ENCODE data around the gene CLDN24. TPM values are rescaled to one million over a fixed set of nuclear protein-coding genes. Genes with fewer than 3 reads are reported as not detected.
A peak's percentile ranks its signal among the peaks of the same experiment; 100 is the strongest.

The CLDN24 gene
- total and polyA plus RNA-seq, 7 experiments from 2014 or later = not detected

DNA sequence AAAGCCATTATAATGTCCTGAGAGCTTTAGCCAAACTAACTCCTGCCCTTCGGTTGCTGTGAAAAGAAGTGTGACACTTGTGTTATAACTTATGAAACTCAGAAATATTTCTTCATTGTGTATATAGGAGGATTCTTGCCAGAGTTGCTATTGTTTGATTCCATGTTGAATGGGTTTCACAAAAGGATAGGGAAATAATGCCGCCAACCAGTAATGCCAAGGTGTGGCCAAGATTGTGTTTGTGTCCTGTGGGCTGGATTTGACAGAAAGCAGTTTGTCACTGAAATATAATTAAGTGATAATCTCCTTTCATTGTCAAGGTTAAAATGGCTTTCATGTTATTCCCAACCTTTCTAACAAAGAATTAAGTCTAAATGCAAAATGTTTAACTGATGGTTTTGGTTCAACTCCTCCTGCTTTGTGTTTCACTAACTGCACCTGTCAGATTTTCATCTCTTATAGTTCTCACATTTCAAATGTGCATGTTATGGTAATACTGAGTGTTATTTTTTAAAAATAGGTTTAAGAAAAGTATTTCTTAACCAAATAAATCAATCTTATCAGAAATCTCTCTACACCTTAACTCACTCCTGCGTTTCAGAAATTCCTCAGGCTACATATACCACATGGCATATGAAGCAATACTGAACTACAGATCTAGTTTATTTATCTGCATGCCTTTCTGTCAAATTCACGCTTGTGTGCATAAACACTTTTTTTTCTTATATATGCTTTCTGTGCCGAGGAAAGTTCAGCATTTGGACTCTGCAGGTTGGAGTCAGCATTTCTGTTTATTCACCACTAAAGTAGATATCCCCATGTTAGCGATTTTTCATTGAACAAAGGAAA is 1.8 kb downstream of the CLDN24 start, which contains the start of gene CLDN22:
CLDN22 (minus strand) TSS at position 66 of the 849 bp plus-strand sequence; CDS start at position 8, 58 bp downstream.
- ChIA-PET CTCF (no interaction called here), POLR2A (no interaction called here)
- H3K4me3 ChIP-seq (ENCODE audit: low read length) = no peak within 1 kb of the TSS
- DNase-seq (no peak), ATAC-seq (no peak)
- no peak within 1 kb of the TSS for H3K27ac ChIP-seq (ENCODE audit: low read depth, low read length)
- H3K9me3 ChIP-seq (ENCODE audit: control insufficient read depth in 2 of 3, low read length in 3 of 3) = no peaks in the 10 kb centered on the region
- H3K36me3 ChIP-seq (ENCODE audit: control insufficient read depth in 2 of 3, insufficient read depth in 3 of 3, low read length in 3 of 3) = no peaks in the 10 kb centered on the region
- no peaks in the 10 kb centered on the region for H3K4me1 ChIP-seq (ENCODE audit: control insufficient read depth in 2 of 2, insufficient read depth in 2 of 2, low read length in 2 of 2)
- Mint-ChIP-seq H3K27me3 (peaks cover 0 to 2% (median 0%) of the 10 kb centered on the region in 5 donors), H3K4me3 (peak within 1 kb of the TSS in 3 of 10 donors; percentile 23 to 49 (median 36)), H3K4me1 (peaks cover 5 to 26% (median 15%) of the 10 kb centered on the region in 7 donors), H3K9me3 (no peaks in the 10 kb centered on the region), H3K36me3 (no peaks in the 10 kb centered on the region), H3K27ac (peak within 1 kb of the TSS in 4 of 9 donors; percentile 0 to 58 (median 16))
- intact Hi-C loops (cut with micrococcal nuclease) = no loop called here
- no peaks in the 10 kb centered on the region for H3K27me3 ChIP-seq (ENCODE audit: control insufficient read depth in 2 of 2, insufficient read depth in 2 of 2, low read length in 2 of 2)

DNA sequence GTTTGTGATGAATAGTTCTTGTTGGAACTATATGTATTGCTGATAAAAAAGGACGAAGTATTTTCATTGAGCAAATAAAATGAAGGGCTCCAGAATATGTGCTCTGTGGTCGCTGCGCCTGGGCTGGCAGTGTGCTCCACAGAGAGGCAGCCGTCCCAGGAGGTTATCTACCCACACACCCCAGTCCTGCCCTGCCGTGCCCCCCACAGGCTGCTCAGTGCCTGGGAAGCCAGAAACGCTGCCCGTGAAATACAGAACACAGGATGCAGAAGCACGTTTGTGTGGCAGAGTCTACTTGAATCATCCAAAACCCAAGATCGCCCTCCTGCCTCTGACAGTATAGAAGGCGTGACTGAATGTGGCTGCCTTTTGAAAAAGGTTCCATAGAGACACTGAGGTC is 3.6 kb downstream of the CLDN24 start:
- H3K36me3 ChIP-seq (ENCODE audit: control insufficient read depth in 2 of 3, insufficient read depth in 3 of 3, low read length in 3 of 3) = no peaks in the 10 kb centered on the region
- H3K4me1 ChIP-seq (ENCODE audit: control insufficient read depth in 2 of 2, insufficient read depth in 2 of 2, low read length in 2 of 2) = no peaks in the 10 kb centered on the region
- DNase-seq (no peak), ATAC-seq (no peak)
- Mint-ChIP-seq H3K9me3 (no peaks in the 10 kb centered on the region), H3K27me3 (peaks cover 0 to 2% (median 0%) of the 10 kb centered on the region in 5 donors), H3K27ac (no peak overlapping the region), H3K4me3 (no peak overlapping the region), H3K36me3 (peaks cover 0 to 11% (median 4%) of the 10 kb centered on the region in 5 donors), H3K4me1 (peaks cover 5 to 26% (median 15%) of the 10 kb centered on the region in 7 donors)
- intact Hi-C loops (cut with micrococcal nuclease) = no loop called here
- no peak overlapping the region for H3K4me3 ChIP-seq (ENCODE audit: low read length)
- H3K9me3 ChIP-seq (ENCODE audit: control insufficient read depth in 2 of 3, low read length in 3 of 3) = no peaks in the 10 kb centered on the region
- H3K27ac ChIP-seq (ENCODE audit: low read depth, low read length) = no peak overlapping the region
- no peaks in the 10 kb centered on the region for H3K27me3 ChIP-seq (ENCODE audit: control insufficient read depth in 2 of 2, insufficient read depth in 2 of 2, low read length in 2 of 2)
- ChIA-PET CTCF (no interaction called here), POLR2A (no interaction called here)

DNA sequence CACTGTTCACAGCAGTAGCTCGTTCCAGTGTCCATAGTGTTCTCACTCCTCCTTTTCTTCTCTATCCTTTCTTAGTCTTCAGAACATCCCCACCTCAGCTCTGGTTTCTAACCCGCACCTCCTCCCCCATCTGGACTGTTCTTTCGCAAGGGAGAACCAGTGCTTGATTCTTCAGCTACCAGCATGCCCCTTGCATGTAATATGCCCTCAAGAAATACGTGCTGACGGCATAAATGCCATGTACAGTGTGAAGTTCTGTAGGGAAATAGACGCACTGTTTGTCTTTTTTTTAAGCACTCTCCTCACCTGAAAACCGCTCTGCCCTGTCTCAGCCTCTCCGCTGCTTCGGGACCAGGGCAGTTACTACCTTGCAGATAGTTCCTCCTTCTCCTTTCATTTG is 7.4 kb downstream of the CLDN24 start:
- Histone ChIP-seq H3K27me3 (ENCODE audit: control insufficient read depth in 2 of 2, insufficient read depth in 2 of 2, low read length in 2 of 2) (no peaks in the 10 kb centered on the region), H3K9me3 (ENCODE audit: control insufficient read depth in 2 of 3, low read length in 3 of 3) (no peaks in the 10 kb centered on the region), H3K4me3 (ENCODE audit: low read length) (no peak overlapping the region), H3K36me3 (ENCODE audit: control insufficient read depth in 2 of 3, insufficient read depth in 3 of 3, low read length in 3 of 3) (no peaks in the 10 kb centered on the region), H3K27ac (ENCODE audit: low read depth, low read length) (no peak overlapping the region), H3K4me1 (ENCODE audit: control insufficient read depth in 2 of 2, insufficient read depth in 2 of 2, low read length in 2 of 2) (no peaks in the 10 kb centered on the region)
- peaks cover 0 to 20% (median 9%) of the 10 kb centered on the region in 5 donors for H3K36me3 Mint-ChIP-seq
- POLR2A ChIA-PET = no interaction called here
- CTCF ChIA-PET = no interaction called here
- no peak overlapping the region for H3K4me3 Mint-ChIP-seq
- intact Hi-C loops (cut with micrococcal nuclease) = no loop called here
- H3K9me3 Mint-ChIP-seq = no peaks in the 10 kb centered on the region
- ATAC-seq (no peak), DNase-seq (no peak)
- no peak overlapping the region for H3K27ac Mint-ChIP-seq
- H3K27me3 Mint-ChIP-seq = peaks cover 0 to 7% (median 0%) of the 10 kb centered on the region in 5 donors
- H3K4me1 Mint-ChIP-seq = peaks cover 0 to under 1% (median 0%) of the 10 kb centered on the region in 7 donors

DNA sequence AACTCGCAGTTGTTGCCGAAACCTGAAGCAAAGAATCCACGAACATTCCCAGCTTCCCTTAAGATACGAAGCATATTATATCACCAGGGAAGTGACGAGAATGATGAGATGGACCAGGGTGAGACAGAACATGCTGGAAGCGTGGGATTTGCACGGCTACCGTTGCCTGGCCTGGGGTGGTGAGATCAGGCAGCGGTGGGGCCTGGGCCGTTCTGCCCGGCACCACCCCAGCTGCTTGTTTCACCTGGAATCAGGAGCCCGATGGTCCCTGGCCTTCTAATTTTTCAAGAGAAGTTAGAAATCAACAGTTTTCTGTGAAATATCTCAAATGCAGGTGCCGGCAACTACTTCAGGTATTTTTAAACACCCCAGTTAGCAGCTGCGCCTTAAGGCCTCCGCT is 7.9 kb downstream of the CLDN24 start:
- intact Hi-C loops (cut with micrococcal nuclease) = no loop called here
- Mint-ChIP-seq H3K9me3 (no peaks in the 10 kb centered on the region), H3K27ac (no peak overlapping the region), H3K36me3 (peaks cover 0 to 20% (median 9%) of the 10 kb centered on the region in 5 donors), H3K27me3 (peaks cover 0 to 7% (median 0%) of the 10 kb centered on the region in 5 donors), H3K4me1 (peaks cover 0 to 1% (median 0%) of the 10 kb centered on the region in 7 donors), H3K4me3 (no peak overlapping the region)
- Histone ChIP-seq H3K4me1 (ENCODE audit: control insufficient read depth in 2 of 2, insufficient read depth in 2 of 2, low read length in 2 of 2) (no peaks in the 10 kb centered on the region), H3K9me3 (ENCODE audit: control insufficient read depth in 2 of 3, low read length in 3 of 3) (no peaks in the 10 kb centered on the region), H3K27me3 (ENCODE audit: control insufficient read depth in 2 of 2, insufficient read depth in 2 of 2, low read length in 2 of 2) (no peaks in the 10 kb centered on the region), H3K27ac (ENCODE audit: low read depth, low read length) (no peak overlapping the region), H3K36me3 (ENCODE audit: control insufficient read depth in 2 of 3, insufficient read depth in 3 of 3, low read length in 3 of 3) (no peaks in the 10 kb centered on the region), H3K4me3 (ENCODE audit: low read length) (no peak overlapping the region)
- DNase-seq = no peak
- no peak for ATAC-seq
- ChIA-PET POLR2A (no interaction called here), CTCF (no interaction called here)

DNA sequence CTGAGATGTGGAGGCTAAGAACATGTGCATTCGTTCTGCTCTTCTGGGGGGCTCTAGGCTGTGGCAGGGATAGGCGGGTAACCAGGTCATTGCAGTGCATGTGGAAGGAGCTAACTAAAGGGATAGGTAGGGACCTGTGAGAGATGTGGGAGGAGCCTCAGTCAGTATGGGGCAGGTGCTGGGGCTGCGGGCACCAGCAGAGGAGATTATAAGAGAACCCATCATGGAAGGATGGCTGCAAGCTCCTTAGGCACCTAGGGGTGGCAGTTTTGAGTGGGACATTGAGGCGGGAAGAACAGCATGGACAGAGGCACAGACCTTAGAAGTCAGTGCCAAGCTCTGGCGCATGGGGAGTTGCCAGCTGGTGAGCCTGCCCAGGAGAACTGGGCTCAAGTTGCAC is 9.4 kb downstream of the CLDN24 start:
- H3K9me3 ChIP-seq (ENCODE audit: control insufficient read depth in 2 of 3, low read length in 3 of 3) = no peaks in the 10 kb centered on the region
- POLR2A ChIA-PET = no interaction called here
- peaks cover 0 to 7% (median 0%) of the 10 kb centered on the region in 5 donors for H3K27me3 Mint-ChIP-seq
- no peak overlapping the region for H3K4me3 Mint-ChIP-seq
- no peak overlapping the region for H3K4me3 ChIP-seq (ENCODE audit: low read length)
- no peaks in the 10 kb centered on the region for H3K36me3 ChIP-seq (ENCODE audit: control insufficient read depth in 2 of 3, insufficient read depth in 3 of 3, low read length in 3 of 3)
- H3K36me3 Mint-ChIP-seq = peaks cover 0 to 20% (median 9%) of the 10 kb centered on the region in 5 donors
- H3K27ac ChIP-seq (ENCODE audit: low read depth, low read length) = no peak overlapping the region
- CTCF ChIA-PET = no interaction called here
- no peaks in the 10 kb centered on the region for H3K4me1 ChIP-seq (ENCODE audit: control insufficient read depth in 2 of 2, insufficient read depth in 2 of 2, low read length in 2 of 2)
- intact Hi-C loops (cut with micrococcal nuclease) = no loop called here
- no peaks in the 10 kb centered on the region for H3K27me3 ChIP-seq (ENCODE audit: control insufficient read depth in 2 of 2, insufficient read depth in 2 of 2, low read length in 2 of 2)
- no peaks in the 10 kb centered on the region for H3K9me3 Mint-ChIP-seq
- peaks cover 0 to 1% (median 0%) of the 10 kb centered on the region in 7 donors for H3K4me1 Mint-ChIP-seq
- no peak for ATAC-seq
- no peak for DNase-seq
- no peak overlapping the region for H3K27ac Mint-ChIP-seq

DNA sequence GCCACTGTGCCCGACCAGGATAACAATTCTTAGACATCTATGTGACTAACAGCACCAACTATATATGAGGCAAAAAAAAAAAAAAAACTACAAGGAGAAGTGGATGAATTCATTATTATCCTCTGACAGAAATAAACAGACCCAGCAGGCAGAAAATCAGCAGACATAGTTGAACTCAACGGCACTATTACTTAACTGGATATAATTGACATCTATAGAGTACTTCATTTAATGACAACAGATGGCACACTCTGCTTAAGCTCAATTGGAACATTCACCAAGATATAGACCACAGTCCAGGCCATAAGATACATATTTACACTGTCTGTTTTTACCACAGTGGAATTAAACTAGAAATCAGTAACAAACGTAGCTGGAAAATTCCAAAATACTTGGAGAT is 15.4 kb downstream of the CLDN24 start:
- Histone ChIP-seq H3K36me3 (ENCODE audit: control insufficient read depth in 2 of 3, insufficient read depth in 3 of 3, low read length in 3 of 3) (no peaks in the 10 kb centered on the region), H3K9me3 (ENCODE audit: control insufficient read depth in 2 of 3, low read length in 3 of 3) (no peaks in the 10 kb centered on the region), H3K4me3 (ENCODE audit: low read length) (no peak overlapping the region), H3K27ac (ENCODE audit: low read depth, low read length) (no peak overlapping the region), H3K4me1 (ENCODE audit: control insufficient read depth in 2 of 2, insufficient read depth in 2 of 2, low read length in 2 of 2) (no peaks in the 10 kb centered on the region), H3K27me3 (ENCODE audit: control insufficient read depth in 2 of 2, insufficient read depth in 2 of 2, low read length in 2 of 2) (no peaks in the 10 kb centered on the region)
- POLR2A ChIA-PET = no interaction called here
- Mint-ChIP-seq H3K4me1 (peaks cover 0 to 1% (median 0%) of the 10 kb centered on the region in 7 donors), H3K27ac (no peak overlapping the region), H3K27me3 (peaks cover 0 to 6% (median 0%) of the 10 kb centered on the region in 5 donors), H3K4me3 (no peak overlapping the region), H3K36me3 (peaks cover 0 to 5% (median 0%) of the 10 kb centered on the region in 5 donors), H3K9me3 (no peaks in the 10 kb centered on the region)
- no peak for DNase-seq
- no peak for ATAC-seq
- intact Hi-C loops (cut with micrococcal nuclease) = no loop called here
- CTCF ChIA-PET = no interaction called here

DNA sequence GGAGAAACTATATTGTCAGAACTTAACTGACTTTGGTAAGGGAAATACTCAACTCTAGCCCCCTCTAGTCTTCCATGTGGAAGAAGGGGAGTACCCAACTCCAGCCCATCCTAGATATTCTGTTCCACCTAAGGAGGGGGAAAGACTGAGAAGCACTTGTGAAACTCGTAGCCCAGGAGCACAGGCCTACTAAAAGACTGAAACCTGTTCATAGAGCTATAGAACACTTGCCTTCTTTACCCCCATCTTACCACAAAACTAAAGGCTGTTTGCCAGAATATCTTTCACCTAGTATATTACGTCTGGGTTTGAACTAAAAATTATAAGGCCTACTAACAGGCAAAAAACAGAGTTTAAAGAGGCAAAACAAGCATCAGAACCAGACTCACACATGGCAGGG is 17.7 kb downstream of the CLDN24 start:
- Mint-ChIP-seq H3K4me1 (no peaks in the 10 kb centered on the region), H3K4me3 (no peak overlapping the region), H3K9me3 (no peaks in the 10 kb centered on the region), H3K27ac (no peak overlapping the region), H3K36me3 (no peaks in the 10 kb centered on the region), H3K27me3 (peaks cover 0 to 6% (median 0%) of the 10 kb centered on the region in 5 donors)
- ChIA-PET POLR2A (no interaction called here), CTCF (no interaction called here)
- Histone ChIP-seq H3K27ac (ENCODE audit: low read depth, low read length) (no peak overlapping the region), H3K4me1 (ENCODE audit: control insufficient read depth in 2 of 2, insufficient read depth in 2 of 2, low read length in 2 of 2) (no peaks in the 10 kb centered on the region), H3K27me3 (ENCODE audit: control insufficient read depth in 2 of 2, insufficient read depth in 2 of 2, low read length in 2 of 2) (no peaks in the 10 kb centered on the region), H3K9me3 (ENCODE audit: control insufficient read depth in 2 of 3, low read length in 3 of 3) (no peaks in the 10 kb centered on the region), H3K36me3 (ENCODE audit: control insufficient read depth in 2 of 3, insufficient read depth in 3 of 3, low read length in 3 of 3) (no peaks in the 10 kb centered on the region), H3K4me3 (ENCODE audit: low read length) (no peak overlapping the region)
- ATAC-seq = no peak
- no peak for DNase-seq
- intact Hi-C loops (cut with micrococcal nuclease) = no loop called here
